Stimulated activated naive B cell treated with anti-CD40 and anti-IgM and Interleukin-4, amounts not matched to agents 10 μg/mL and 1 μg/mL and 100 μg/mL, for 72 hours (primary cell): ENCODE data around the gene CASTOR1.

ENCODE experiments used
- ATAC-seq, 2 donors: fragments of 150-1000 bp; cut with Tn5 transposase; replicated peaks; 2 replicates each; pipeline ENCODE4 v1.10.0; 2021; ENCODE audit warnings: moderate library complexity in 1 of 2
- DNase-seq: peaks from one replicate; pipeline ENCODE4 v3.0.0; 2021
- H3K27ac Mint-ChIP-seq: one replicate; pipeline ENCODE4 v1.8.0; 2022; ENCODE audit warnings: mild to moderate bottlenecking, mixed read lengths
- H3K27me3 Mint-ChIP-seq, 2 donors: one replicate each; pipeline ENCODE4 v1.8.0; 2022; ENCODE audit warnings: mixed read lengths in 2 of 2
- H3K36me3 Mint-ChIP-seq, 2 donors: one replicate each; pipeline ENCODE4 v1.8.0; 2022; ENCODE audit warnings: mixed read lengths in 2 of 2, mild to moderate bottlenecking in 1 of 2
- H3K4me1 Mint-ChIP-seq, 2 donors: one replicate each; pipeline ENCODE4 v1.8.0; 2022; ENCODE audit warnings: mixed read lengths in 2 of 2, mild to moderate bottlenecking in 1 of 2
- H3K4me3 Mint-ChIP-seq, 2 donors: one replicate each; pipeline ENCODE4 v1.8.0; 2022; ENCODE audit warnings: mild to moderate bottlenecking in 2 of 2, mixed read lengths in 2 of 2, moderate library complexity in 1 of 2
- H3K9me3 Mint-ChIP-seq, 2 donors: one replicate each; pipeline ENCODE4 v1.8.0; 2022; ENCODE audit warnings: mixed read lengths in 2 of 2, mild to moderate bottlenecking in 1 of 2

The CASTOR1 gene

DNA sequence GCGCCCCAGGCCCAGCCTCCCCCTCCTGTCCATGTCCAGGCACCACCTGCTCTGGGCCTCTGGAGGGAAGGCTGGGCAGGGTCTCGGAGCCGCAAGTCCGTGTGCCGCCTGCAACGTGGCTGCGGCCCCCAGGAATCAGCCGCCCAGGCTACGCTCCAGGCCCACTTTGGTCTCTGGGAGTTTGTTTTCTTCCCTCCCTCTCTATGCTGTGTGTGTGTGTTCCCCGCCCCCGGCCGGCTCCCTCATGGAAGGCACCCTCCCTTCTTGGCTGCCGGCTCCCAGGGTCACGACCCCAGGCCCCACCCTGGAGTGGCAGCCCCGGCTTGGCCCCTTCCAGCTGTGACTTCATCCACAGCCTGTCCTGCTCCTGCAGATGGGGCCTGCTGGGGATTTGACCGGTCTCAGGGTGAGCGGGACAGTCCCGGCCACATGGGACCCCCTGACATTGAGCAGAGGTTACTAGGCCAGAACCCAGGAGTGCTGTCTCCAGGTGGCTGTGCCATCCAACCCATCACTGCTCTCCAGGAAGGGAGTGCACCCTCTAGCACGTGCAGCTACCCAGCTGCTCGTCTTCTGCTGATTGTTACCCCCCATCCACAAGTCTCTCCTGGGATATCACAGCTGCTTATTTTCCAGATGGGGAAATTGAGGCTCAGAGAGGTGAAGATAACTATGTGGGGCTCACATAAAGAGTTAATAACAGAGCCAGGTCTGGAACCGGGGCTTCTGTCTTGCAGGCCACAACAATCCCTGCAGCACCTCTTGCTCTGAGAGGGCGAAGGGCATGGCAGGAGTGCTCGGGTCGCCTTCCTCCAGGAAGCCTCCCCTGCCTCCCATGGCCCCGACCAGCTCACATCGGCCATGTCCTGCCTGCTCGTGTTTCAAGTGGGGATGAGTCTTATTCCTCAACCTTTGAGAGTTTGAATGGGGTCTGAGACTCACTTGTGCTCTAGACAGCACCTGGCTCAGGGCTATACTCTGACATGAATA lies 40.0 kb downstream of the CASTOR1 start:
- Mint-ChIP-seq H3K4me3 (no peak overlapping the region), H3K4me1 (peaks cover 40 to 59% of the 10 kb centered on the region in 2 donors), H3K27ac (peak overlapping the region; percentile 42), H3K36me3 (peaks cover 0 to under 1% of the 10 kb centered on the region in 2 donors), H3K27me3 (peaks cover 42 to 45% of the 10 kb centered on the region in 2 donors), H3K9me3 (no peaks in the 10 kb centered on the region)
- DNase-seq (no peak), ATAC-seq (no peak)

DNA sequence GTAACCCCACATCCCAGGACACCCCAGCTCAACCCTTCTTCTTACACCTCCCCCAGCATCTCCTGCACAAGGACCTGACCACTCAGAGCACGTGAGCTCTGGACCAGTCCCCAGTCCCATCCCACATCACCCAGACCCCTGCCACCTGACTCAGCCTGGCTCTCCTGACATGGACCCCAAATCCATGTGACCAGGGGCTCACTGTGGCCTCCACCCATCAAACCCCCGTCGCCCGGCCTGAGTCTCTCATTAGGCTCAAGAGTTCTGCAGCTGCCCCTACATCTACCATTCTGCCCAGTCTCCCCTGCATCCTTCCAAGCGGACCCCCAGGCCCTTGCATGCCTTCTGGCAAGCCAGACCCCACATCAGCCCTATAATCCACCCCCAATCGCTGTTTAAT lies 40.8 kb downstream of the CASTOR1 start:
- Mint-ChIP-seq H3K4me3 (no peak overlapping the region), H3K36me3 (peaks cover 2 to 6% of the 10 kb centered on the region in 2 donors), H3K4me1 (peaks cover 41 to 59% of the 10 kb centered on the region in 2 donors), H3K9me3 (no peaks in the 10 kb centered on the region), H3K27me3 (peaks cover 43 to 44% of the 10 kb centered on the region in 2 donors), H3K27ac (peak overlapping the region; percentile 21)
- ATAC-seq = no peak
- no peak for DNase-seq

DNA sequence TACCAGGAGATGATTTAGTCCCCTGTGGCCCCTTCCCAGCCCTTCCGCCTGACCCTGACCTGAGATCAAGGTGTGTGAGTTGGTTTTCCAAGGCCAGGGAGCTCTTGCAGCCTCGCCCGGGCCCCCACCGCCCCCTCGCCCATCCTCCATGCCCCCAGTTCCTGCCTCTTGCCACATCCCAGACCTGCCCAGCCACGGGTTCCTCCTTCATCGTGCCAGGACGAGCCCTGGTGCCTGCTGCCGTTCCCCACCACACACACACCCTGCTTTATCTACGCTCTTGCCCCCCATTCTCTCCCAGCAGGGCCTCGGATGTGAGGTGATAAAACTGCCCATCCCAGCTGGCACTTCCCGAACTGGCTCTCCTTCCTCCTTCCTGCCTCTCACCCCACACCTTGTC lies 41.3 kb downstream of the CASTOR1 start:
- ATAC-seq = no peak
- Mint-ChIP-seq H3K4me3 (peak overlapping the region in 1 of 2 donors; percentile 17), H3K27me3 (peaks cover 43 to 44% of the 10 kb centered on the region in 2 donors), H3K36me3 (peaks cover 2 to 7% of the 10 kb centered on the region in 2 donors), H3K4me1 (peaks cover 39 to 56% of the 10 kb centered on the region in 2 donors), H3K9me3 (no peaks in the 10 kb centered on the region), H3K27ac (no peak overlapping the region)
- no peak for DNase-seq

DNA sequence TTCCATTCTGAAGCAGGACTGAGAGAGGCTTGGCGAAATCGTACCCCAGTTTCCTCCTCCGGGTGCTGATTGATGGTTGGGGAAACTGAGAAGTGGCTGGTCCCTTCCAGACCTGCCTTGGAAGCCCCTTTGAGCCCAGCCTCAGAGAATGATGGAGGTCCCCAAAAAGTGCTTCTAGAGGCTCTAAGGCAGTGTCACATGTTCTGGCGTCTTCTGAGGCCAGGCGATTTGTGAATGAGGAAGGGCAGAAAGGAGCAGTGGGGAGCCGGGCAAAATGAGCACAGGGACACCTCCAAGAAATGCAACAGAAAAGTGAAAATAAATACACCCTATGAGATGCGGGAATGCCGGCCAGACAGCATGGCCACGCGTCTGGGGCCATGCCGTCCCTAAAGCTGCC lies 41.7 kb downstream of the CASTOR1 start:
- H3K4me3 Mint-ChIP-seq = no peak overlapping the region
- peaks cover 2 to 7% of the 10 kb centered on the region in 2 donors for H3K36me3 Mint-ChIP-seq
- DNase-seq = no peak
- H3K4me1 Mint-ChIP-seq = peaks cover 35 to 52% of the 10 kb centered on the region in 2 donors
- peaks cover 43 to 44% of the 10 kb centered on the region in 2 donors for H3K27me3 Mint-ChIP-seq
- H3K27ac Mint-ChIP-seq = no peak overlapping the region
- ATAC-seq = no peak
- H3K9me3 Mint-ChIP-seq = no peaks in the 10 kb centered on the region

DNA sequence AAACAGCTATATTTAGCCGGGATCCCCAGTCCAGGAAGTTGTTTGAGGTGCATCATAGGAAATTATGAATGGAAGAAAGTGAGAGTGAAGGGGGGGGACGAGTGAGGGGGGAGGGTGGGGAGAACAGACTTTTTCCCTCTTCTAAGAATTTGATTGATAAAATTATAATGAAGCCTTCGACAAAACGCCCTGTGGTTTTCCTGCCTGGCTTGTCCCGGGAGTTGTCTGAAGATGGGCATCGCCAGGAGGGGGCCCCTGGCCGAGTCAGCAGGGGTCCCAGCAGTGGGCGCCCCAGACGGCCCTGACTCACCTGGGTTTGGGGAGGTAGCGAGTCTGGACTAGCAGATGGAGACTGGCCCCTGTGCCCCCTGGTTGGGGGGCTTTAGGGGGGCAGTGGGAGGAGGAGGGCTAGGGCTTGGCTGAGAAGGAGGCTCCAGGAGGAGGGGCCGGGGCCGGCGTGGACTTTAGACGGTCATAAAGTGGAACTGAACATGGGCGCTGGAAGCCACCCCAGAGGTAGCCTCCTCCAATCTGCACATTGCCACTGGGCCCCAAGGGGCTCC lies 42.4 kb downstream of the CASTOR1 start:
- no peak for ATAC-seq
- DNase-seq = no peak
- peaks cover 43 to 44% of the 10 kb centered on the region in 2 donors for H3K27me3 Mint-ChIP-seq
- H3K27ac Mint-ChIP-seq = no peak overlapping the region
- peak overlapping the region; percentile 80 to 93 for H3K4me3 Mint-ChIP-seq
- no peaks in the 10 kb centered on the region for H3K9me3 Mint-ChIP-seq
- peaks cover 2 to 7% of the 10 kb centered on the region in 2 donors for H3K36me3 Mint-ChIP-seq
- H3K4me1 Mint-ChIP-seq = peaks cover 34 to 50% of the 10 kb centered on the region in 2 donors

DNA sequence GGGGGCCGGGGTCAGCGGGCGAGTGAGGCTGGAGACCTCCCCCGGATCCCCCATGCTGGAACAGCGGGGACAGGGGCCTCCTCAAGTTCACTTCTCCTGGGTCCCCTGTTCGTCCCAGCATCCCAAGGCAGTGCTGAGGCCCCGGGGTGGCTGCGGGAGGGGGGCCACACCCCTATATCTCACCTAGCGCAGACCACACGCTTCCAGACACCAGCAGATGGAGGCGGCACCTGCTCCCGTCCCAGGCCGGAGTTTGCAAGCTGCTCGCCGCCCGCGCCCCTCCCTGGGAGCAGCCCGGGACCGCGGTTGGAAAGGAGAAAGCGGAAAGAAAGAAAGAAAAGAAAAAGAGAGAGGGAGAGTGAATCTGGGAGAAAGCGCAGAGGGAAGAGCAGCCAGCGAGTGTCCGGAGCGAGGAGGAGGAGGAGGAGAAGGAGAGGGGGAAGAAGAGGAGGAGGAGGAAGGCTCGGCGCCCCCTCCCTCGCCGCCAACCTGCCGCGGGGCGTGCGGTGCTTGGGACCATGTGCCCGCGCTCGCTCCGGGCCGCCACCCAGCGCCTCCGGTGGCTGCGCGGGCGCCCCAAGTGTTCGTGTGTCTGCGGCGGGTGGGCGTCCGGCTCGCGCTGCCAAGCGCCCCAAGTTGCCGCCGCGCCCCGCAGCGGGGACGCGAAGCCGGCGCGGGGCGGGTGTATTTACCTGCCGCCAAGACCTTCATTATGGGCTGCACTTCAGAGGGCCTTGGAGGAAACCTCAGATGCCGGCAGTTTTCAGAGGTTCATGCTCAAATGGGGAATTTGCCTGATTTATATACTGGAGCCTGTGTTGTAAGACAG lies 43.1 kb downstream of the CASTOR1 start, which contains the start of gene LIF:
LIF (minus strand) TSS at position 775 of the 829 bp plus-strand sequence; CDS start at position 711, 64 bp downstream.
- H3K4me1 Mint-ChIP-seq = peaks cover 36 to 51% of the 10 kb centered on the region in 2 donors
- H3K4me3 Mint-ChIP-seq = peak within 1 kb of the TSS; percentile 89 to 93
- peak; percentile 54 to 66 for ATAC-seq
- no peaks in the 10 kb centered on the region for H3K9me3 Mint-ChIP-seq
- no peak for DNase-seq
- peaks cover 2 to 7% of the 10 kb centered on the region in 2 donors for H3K36me3 Mint-ChIP-seq
- peaks cover 43 to 44% of the 10 kb centered on the region in 2 donors for H3K27me3 Mint-ChIP-seq
- peak within 1 kb of the TSS; percentile 42 for H3K27ac Mint-ChIP-seq

DNA sequence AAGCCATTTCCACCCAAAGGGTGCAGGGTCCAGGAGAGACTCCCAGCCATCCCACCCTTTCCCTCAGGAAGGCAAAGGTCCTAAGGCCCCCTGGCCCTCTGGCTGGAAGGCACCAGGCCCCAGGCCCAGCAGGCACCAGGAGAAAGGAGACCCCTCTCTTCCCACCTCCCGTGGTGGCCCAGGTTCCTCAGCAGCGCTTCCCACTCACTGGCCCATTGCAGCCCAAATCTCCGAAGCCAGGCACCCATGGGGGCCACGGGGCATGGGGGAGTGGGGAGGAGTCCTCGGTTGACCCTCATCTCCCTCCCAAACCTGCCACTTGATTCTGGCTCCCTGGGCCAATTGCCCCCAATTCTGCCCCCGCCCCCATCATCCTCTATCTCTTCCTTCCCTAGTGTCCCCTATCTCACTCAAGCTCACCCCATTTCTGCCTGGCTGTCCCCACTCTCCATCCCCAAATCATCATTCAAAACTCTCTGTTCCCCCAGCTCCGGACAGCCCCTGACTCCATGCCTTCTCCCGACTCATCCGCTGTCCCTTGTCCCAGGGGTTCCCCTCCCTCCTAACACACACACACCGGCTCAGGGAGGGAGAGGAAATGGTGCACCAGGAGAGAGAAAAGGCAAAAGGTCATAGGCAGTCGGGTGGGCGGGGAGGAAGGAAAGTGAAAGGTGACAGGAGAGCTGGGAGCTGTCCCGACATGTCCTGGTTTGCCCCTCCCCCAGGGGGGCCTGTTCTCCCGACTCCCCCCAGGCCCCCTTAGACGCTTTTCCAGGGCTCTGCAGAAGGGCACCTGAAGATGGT lies 43.9 kb downstream of the CASTOR1 start:
- H3K9me3 Mint-ChIP-seq = no peaks in the 10 kb centered on the region
- DNase-seq = no peak
- H3K4me1 Mint-ChIP-seq = peaks cover 41 to 51% of the 10 kb centered on the region in 2 donors
- peak overlapping the region; percentile 89 to 93 for H3K4me3 Mint-ChIP-seq
- H3K27me3 Mint-ChIP-seq = peaks cover 43 to 44% of the 10 kb centered on the region in 2 donors
- H3K27ac Mint-ChIP-seq = peak overlapping the region; percentile 42
- ATAC-seq = no peak
- peaks cover 2 to 7% of the 10 kb centered on the region in 2 donors for H3K36me3 Mint-ChIP-seq

DNA sequence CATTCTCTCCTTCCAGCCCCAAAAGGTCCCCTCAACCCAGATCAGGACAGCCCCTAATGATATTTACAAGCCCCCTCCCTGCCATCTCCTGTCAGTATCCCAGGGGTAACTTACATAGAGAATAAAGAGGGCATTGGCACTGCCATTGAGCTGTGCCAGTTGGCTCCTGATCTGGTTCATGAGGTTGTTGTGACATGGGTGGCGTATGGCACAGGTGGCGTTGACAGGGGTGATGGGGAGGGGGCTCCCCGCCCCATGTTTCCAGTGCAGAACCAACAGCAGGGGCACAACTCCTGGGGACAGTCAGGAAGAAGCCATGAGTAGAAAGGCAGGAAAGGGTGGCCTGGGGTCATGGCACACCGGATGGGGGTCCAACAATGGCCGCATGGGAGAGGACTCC lies 44.7 kb downstream of the CASTOR1 start:
- DNase-seq (no peak), ATAC-seq (no peak)
- Mint-ChIP-seq H3K4me3 (peak overlapping the region in 1 of 2 donors; percentile 42), H3K27ac (no peak overlapping the region), H3K36me3 (peaks cover 2 to 7% of the 10 kb centered on the region in 2 donors), H3K9me3 (no peaks in the 10 kb centered on the region), H3K4me1 (peaks cover 40 to 48% of the 10 kb centered on the region in 2 donors), H3K27me3 (peaks cover 43 to 44% of the 10 kb centered on the region in 2 donors)

DNA sequence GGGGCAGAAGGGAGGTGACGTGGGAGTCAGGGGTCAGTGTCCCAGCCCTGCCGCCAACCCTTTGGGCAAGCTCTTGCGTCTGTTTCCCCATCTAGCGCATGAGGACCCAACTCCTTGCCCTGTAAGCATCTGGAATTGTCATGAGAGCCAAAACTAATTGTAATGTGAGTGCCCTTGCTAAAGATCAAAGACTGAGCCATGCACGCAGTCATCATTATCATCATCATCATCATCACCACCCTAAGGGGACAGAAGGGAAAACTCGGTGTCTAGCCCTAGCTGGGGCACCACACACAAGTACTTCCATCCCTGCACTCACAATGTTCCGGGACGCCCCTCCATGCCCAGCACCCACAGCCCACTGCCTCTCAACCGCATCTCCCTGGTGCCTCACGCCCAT lies 45.2 kb downstream of the CASTOR1 start:
- no peak for DNase-seq
- H3K4me1 Mint-ChIP-seq = peaks cover 40 to 48% of the 10 kb centered on the region in 2 donors
- H3K4me3 Mint-ChIP-seq = no peak overlapping the region
- H3K36me3 Mint-ChIP-seq = peaks cover 2 to 7% of the 10 kb centered on the region in 2 donors
- ATAC-seq = no peak
- H3K27me3 Mint-ChIP-seq = peaks cover 43% of the 10 kb centered on the region in 2 donors
- H3K27ac Mint-ChIP-seq = no peak overlapping the region
- no peaks in the 10 kb centered on the region for H3K9me3 Mint-ChIP-seq

DNA sequence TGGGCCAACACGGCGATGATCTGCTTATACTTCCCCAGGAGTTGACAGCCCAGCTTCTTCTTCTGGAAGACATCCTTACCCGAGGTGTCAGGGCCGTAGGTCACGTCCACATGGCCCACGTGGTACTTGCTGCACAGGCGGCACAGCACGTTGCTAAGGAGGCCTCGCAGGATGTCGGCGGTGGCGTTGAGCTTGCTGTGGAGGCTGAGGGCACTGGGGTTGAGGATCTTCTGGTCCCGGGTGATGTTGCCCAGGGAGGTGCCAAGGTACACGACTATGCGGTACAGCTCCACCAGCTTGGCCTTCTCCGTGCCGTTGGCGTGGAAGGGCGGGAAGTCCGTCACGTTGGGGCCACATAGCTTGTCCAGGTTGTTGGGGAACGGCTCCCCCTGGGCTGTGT lies 45.6 kb downstream of the CASTOR1 start:
- no peak overlapping the region for H3K4me3 Mint-ChIP-seq
- H3K36me3 Mint-ChIP-seq = peaks cover 2 to 7% of the 10 kb centered on the region in 2 donors
- no peak overlapping the region for H3K27ac Mint-ChIP-seq
- no peak for DNase-seq
- H3K4me1 Mint-ChIP-seq = peaks cover 39 to 48% of the 10 kb centered on the region in 2 donors
- no peaks in the 10 kb centered on the region for H3K9me3 Mint-ChIP-seq
- no peak for ATAC-seq
- H3K27me3 Mint-ChIP-seq = peaks cover 39% of the 10 kb centered on the region in 2 donors

DNA sequence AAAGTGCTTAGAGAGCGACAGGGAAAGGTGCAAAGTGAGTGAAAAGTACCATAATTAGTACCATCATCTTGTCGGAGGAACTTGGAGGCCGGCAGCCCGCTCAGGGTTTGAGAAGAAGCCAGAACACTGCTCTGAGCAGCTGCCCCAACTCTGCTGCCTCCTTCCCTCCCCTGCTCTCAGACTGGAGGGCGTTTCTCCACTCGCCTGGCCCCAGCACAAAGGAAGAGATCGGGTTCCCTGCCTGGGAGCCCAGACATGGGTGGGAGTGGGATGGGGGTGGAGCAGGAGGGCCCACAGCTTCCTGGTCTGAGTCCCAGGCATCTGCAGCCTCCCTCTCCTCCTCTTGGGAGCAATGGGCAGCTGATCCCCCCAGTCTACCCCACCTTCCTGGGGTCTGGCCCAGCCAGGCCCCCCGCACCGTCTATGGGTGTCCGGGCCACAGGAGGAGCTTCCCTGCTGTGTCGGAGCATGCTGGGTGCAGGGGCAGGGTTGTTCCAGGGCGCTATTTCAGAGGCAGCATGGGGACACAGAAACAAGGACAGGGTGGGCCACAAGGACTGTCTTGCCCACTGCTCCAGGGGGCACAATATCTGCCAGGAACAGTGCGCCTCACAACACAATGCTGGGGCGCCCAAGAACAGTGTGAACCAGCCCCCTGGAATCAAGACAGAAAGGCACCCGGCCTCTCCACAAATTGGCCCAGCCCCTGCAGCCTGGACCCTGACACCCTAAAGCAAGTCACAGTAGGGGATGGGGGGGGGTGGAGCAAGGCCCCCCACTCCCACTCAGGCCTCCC lies 47.5 kb downstream of the CASTOR1 start:
- peaks cover 20 to 22% of the 10 kb centered on the region in 2 donors for H3K27me3 Mint-ChIP-seq
- no peak overlapping the region for H3K27ac Mint-ChIP-seq
- peaks cover 23 to 29% of the 10 kb centered on the region in 2 donors for H3K4me1 Mint-ChIP-seq
- H3K4me3 Mint-ChIP-seq = no peak overlapping the region
- H3K9me3 Mint-ChIP-seq = no peaks in the 10 kb centered on the region
- H3K36me3 Mint-ChIP-seq = peaks cover 2 to 7% of the 10 kb centered on the region in 2 donors
- ATAC-seq = no peak
- DNase-seq = no peak

DNA sequence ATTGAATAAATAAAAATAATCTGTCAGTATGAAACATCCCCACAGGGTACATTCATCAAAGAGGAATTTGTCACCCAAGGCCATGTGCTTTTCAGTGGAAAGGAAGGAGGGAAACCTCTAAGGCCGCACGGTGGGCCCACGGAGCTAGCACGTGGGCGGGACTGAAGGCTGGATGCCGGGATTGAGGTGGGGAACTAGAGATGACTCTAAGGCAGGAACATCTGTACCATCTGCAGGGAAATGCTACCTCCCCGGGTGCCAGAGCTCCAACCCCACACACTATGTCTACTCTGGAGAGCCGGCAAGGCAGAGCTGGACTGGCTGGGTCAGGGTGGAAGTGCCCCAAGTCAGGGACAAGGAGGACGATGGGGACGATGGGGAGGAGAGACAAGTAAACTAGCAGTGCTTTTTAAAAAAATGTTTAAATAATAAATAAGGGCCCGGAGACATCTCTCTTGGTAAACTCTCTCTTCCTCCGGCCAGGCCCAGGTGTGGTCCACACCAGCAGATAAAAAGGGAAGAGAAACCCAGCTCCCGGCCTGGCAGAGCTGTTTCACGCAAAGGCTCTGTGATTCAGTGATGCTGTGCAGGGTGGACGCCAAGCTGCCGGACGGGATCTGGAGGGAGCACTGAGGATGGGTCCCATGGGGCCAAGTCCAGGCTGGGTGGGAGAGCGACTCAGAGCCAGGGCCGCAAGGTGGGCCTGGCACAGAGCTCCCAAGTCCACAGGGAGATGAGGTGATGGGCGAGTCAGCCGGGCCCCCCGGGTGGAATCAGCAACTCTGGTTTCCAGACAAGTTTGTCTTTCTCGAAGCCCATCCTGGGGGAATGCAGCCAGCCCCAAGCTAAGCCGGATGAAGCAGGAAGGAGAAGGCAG lies 48.5 kb downstream of the CASTOR1 start:
- ATAC-seq (peak; percentile 87 to 90), DNase-seq (peak; percentile 34)
- H3K36me3 Mint-ChIP-seq = peaks cover 2 to 7% of the 10 kb centered on the region in 2 donors
- H3K4me1 Mint-ChIP-seq = peaks cover 18 to 19% of the 10 kb centered on the region in 2 donors
- H3K27ac Mint-ChIP-seq = peak overlapping the region; percentile 22
- H3K9me3 Mint-ChIP-seq = no peaks in the 10 kb centered on the region
- peaks cover 10 to 13% of the 10 kb centered on the region in 2 donors for H3K27me3 Mint-ChIP-seq
- H3K4me3 Mint-ChIP-seq = no peak overlapping the region
